ENCODE data around the gene MCRIP2.

The MCRIP2 gene

GRCh38 chr16:689175-689897, 47.7 kb downstream of the MCRIP2 start:
- peak overlapping the region; percentile 83 for H3K27ac ChIP-seq
- TF ChIP-seq CTCF (conservative IDR thresholded peaks at IDR 0.05), result no peak
- no peak for TF ChIP-seq ZFX (IDR thresholded peaks at IDR 0.05)

GRCh38 chr16:691242-691641, 49.6 kb downstream of the MCRIP2 start:
- H3K27ac ChIP-seq, result peak overlapping the region; percentile 83; the same call in 1 of the 2 replicates

DNA sequence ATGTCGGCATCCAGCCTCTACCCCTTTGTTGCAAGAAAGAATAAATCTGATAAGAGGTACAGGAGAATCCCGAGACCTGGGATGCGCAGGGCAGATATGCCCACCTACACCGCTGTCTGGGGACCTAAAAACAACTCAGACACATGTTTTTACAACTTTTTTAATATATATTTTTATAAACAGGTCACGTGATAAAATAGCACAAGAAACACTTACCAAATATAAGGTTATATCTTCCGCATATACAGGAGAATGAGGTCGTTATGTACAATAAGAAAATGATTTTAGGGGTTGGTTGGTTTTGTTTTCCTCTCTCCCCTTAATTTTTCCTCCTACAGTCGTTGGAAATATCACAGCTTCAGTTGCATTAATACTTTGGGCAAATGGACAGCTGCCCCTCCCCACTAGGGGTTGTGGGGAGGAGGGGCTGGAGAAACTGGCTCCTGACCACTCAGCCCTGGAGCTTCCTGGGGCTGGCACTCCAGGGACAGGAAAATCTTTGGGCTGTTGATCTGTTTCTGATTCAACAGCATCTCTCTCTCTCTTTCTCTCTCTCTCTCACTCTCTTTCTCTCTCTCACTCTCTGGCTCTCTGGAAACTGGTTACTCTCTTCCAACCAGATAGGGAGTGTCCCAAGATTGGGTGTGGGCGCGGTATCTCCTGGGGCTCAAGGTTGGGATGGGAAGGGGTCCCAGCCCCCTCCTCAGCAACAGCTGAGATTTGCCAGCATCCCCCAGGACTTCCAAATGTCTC, 50.9 kb downstream of the MCRIP2 start:
- no peak for TF ChIP-seq ZFX (IDR thresholded peaks at IDR 0.05)
- TF ChIP-seq CTCF (conservative IDR thresholded peaks at IDR 0.05), result no peak
- no peak overlapping the region for H3K27ac ChIP-seq

DNA sequence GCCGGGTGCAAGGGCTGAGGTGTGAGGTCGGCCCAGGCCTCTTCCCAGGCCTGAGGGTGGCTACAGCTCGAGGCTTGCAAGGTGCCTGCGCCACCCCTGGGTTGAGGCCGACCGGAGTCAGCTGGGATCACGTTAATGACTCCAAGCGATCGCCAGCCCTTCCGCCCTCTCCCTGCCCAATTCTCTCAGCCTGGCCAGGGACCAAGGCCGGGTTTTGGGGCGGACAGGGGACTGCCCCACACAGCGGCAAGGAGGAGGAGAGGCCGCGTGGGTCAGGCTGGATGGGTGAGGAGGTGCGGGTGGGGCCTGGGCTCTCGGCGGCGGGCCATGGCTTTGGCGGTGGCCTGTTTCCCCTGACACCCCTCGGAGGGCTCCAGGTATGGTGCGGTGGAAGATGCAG, 51.7 kb downstream of the MCRIP2 start:
- no peak overlapping the region for H3K27ac ChIP-seq
- TF ChIP-seq ZFX (IDR thresholded peaks at IDR 0.05), result no peak
- no peak for TF ChIP-seq CTCF (conservative IDR thresholded peaks at IDR 0.05)

- TF ChIP-seq ZFX (IDR thresholded peaks at IDR 0.05), result no peak
- TF ChIP-seq CTCF (conservative IDR thresholded peaks at IDR 0.05), result no peak
Measured at GRCh38 chr16:693766-694165, 52.1 kb downstream of the MCRIP2 start.

GRCh38 chr16:694187-694862, 52.7 kb downstream of the MCRIP2 start:
- H3K27ac ChIP-seq, result peak overlapping the region; percentile 94; the same call in 1 of the 2 replicates

More at GRCh38 chr16:693766-694165, 52.1 kb downstream of the MCRIP2 start:
- no peak overlapping the region for H3K27ac ChIP-seq

More at GRCh38 chr16:694187-694862, 52.7 kb downstream of the MCRIP2 start:
- TF ChIP-seq ZFX (IDR thresholded peaks at IDR 0.05), result no peak
- no peak for TF ChIP-seq CTCF (conservative IDR thresholded peaks at IDR 0.05)

Data from C4-2B (cell line).